NK-92 (cell line): ENCODE data around the gene TBL1X.

Source experiments
- DNase-seq: peaks from one replicate; lab custom pipeline; 2025; ENCODE audit not compliant: unreplicated experiment; lab: John Stamatoyannopoulos, UW

The TBL1X gene

GRCh38 chrX:9659571-9660195, 194.8 kb downstream of the TBL1X start:
- no peak for DNase-seq

GRCh38 chrX:9662148-9662547, 197.3 kb downstream of the TBL1X start:
- no peak for DNase-seq

GRCh38 chrX:9663216-9663615, 198.4 kb downstream of the TBL1X start:
- no peak for DNase-seq

DNA sequence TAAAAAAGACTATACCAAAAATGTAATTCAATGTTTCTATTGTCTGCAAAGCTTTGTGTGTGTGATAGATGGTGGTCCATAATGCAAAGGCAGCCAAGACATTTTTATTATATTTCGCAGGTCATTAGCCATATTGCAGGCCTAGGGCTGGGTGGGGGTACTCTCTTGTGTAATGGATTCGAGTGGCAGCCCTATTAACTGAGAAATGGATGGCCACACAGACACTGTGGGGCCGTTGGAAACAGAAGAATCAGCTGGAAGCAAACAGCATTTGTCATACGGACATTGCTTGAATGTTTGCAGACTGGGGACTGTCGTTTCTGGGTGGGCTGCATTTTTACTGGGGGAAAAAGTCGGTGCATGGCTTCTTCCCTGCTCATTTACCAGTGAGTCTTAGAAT, 199.4 kb downstream of the TBL1X start:
- no peak for DNase-seq

DNA sequence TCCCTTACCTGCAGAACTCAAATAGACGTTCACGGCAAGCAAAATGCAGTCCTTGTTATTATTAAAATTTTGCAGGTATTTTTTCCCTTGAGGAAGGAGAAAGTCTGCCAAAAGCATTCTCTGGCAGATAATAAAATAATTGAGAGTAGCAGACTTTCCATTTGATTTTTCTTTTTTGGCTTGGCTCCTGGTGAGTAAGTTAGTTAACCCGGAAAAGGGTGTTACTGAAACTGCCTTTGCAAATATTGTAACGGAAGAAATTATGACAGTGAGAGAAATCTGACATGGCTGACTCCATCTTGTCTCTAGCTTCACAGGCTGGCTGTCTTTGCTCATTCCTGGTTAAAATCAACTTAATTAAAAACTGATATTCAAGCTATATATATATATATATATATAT, 200.3 kb downstream of the TBL1X start:
- no peak for DNase-seq

DNA sequence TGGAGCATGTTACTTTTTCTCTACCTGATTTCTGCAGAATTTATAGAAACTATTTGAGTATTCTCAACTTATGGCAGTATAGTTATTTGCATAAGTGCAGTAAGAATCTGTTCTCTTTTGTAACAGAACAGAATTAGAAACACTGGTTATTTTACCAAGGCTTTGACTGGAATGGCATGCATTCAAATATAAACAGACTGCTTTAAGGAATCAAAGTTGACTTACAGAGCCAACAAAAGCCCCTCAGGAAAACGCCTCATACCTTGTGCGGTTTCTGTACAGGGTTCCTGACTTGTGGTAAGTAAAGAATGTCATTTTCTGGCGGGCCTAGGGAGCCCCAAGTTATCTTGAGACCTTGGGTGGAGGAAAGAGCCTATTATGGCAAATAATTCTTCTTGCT, 203.7 kb downstream of the TBL1X start:
- DNase-seq: no peak

GRCh38 chrX:9670136-9670814, 205.4 kb downstream of the TBL1X start:
- no peak for DNase-seq

DNA sequence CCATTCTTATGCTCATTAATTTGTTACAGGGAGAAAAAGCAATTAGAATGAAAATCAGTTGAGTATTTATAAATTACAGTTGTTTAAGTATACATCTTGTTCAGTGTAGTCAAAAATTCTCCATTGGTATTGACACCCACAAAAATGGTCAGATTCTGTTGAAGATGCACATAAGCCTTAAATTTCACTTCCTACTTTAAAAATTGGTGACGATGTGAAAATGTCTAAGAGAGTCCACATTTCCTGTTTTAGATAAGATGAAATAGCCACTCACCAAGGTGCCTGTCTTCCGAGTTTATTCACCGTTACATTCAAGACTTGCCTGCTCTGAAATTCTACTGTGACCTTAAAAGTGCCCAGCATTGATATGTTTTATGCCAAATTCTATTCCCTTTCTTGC, 207.1 kb downstream of the TBL1X start:
- no peak for DNase-seq

GRCh38 chrX:9676306-9676705, 211.4 kb downstream of the TBL1X start:
- no peak for DNase-seq

GRCh38 chrX:9676738-9677097, 211.9 kb downstream of the TBL1X start:
- DNase-seq: no peak

GRCh38 chrX:9677098-9677739, 212.4 kb downstream of the TBL1X start:
- no peak for DNase-seq

GRCh38 chrX:9678215-9678965, 213.5 kb downstream of the TBL1X start:
- no peak for DNase-seq

GRCh38 chrX:9681011-9681410, 216.2 kb downstream of the TBL1X start:
- DNase-seq: no peak

DNA sequence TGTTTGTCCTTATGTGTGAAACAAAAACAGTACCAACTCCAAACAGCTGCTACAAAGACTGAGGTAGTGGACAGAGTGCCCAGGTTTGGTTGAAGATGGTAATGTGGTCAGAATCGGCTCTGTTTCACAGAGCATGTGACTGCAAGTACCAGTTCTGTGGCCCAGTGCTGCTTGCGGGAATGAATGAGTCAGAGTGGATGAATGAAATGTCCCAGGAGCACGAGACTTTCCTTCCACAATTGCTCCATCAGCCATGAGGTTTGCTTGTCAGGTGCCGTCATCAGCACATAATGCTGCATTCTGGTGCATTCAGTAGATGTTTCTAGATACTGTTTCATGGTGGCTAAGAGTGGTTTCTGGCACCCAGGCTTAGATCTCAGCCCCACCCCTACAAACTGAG, 216.6 kb downstream of the TBL1X start:
- no peak for DNase-seq

DNA sequence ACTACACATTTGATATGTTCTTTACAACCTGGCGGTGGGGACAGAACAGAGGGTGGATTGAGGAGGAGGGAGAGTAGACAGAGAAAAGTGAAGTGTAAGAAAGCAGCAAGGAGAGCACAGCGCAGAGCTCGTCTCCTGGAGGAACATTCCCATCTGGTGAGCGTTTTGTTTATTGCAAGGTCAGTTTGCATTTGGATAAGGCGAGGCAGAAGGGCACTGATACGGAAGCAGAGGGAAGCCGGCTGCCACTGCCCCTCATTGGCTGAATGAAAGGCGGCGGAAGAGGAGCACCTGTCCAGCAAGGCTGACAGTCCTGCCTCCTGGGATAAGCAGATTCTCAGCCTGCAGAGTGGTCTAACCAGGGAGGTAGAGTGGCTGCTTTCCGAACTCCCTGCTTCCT, 217.6 kb downstream of the TBL1X start:
- no peak for DNase-seq

DNA sequence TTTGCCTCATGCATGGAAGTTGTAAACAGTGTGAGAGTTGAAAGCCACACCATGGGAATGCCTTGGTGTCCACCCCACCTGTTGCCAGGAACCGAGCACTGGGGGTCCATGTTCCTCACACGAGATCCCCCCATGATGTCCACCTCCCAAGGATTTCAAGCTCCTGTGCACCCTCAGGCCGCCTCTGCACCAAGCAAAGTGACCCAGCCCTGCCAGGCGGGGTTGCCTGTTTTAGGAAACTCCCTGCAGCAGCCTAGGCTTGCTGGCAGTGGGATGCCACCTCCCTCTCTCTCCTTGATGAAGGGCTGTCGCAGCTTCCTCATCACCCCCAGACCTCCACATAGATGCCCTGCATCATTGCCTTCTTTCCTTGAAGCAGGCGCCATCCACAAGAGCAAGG, 218.0 kb downstream of the TBL1X start:
- DNase-seq: no peak

- DNase-seq: no peak
Measured at GRCh38 chrX:9683350-9683749, 218.5 kb downstream of the TBL1X start.

- no peak for DNase-seq
Measured at GRCh38 chrX:9687899-9688298, 223.0 kb downstream of the TBL1X start.

DNA sequence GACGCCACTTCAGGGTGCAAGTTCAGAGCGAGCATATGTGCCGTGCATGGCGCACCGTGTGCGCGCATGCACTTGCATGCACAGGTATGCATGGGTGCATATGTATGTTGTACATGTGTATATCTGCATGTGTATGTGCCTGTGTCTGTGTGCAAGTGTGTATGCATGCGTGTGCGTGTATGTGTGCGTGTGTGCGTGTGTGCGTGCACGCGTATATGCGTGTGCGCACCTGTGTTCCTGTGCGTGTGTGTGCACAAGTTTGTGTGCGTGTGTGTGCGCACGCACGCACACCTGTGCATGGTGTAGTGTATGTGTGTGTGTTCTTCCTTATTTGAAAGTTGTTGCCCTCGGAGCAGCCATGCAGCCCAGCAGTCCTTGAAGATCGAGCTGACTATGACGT, 224.0 kb downstream of the TBL1X start:
- no peak for DNase-seq

GRCh38 chrX:9690046-9690445, 225.2 kb downstream of the TBL1X start:
- DNase-seq: no peak

- DNase-seq: no peak
Measured at GRCh38 chrX:9693307-9694001, 228.6 kb downstream of the TBL1X start.
